SIG-M5 treated with dmso at 0.1 percent for 504 hours (cell line): ENCODE data around the gene MGAT5.
A peak's percentile ranks its signal among the peaks of the same experiment; 100 is the strongest.

Experiments
- DNase-seq: peaks from one replicate; lab custom pipeline; 2025; ENCODE audit not compliant: unreplicated experiment; lab: John Stamatoyannopoulos, UW

Gene MGAT5

GRCh38 chr2:134491022-134491421, 237.2 kb downstream of the MGAT5 start:
- DNase-seq, result no peak

GRCh38 chr2:134491771-134492441, 238.0 kb downstream of the MGAT5 start:
- DNase-seq, result peak; percentile 24

GRCh38 chr2:134493797-134494196, 239.9 kb downstream of the MGAT5 start:
- no peak for DNase-seq

GRCh38 chr2:134498654-134499053, 244.8 kb downstream of the MGAT5 start:
- DNase-seq, result no peak

GRCh38 chr2:134499307-134499926, 245.5 kb downstream of the MGAT5 start:
- DNase-seq, result no peak

- no peak for DNase-seq
Observed at GRCh38 chr2:134500211-134500935, 246.5 kb downstream of the MGAT5 start.

GRCh38 chr2:134501476-134502091, 247.7 kb downstream of the MGAT5 start:
- DNase-seq, result no peak

- DNase-seq, result no peak
Observed at GRCh38 chr2:134502104-134502503, 248.2 kb downstream of the MGAT5 start.
